Mesenchymal stem cell (in vitro differentiated cells and primary cell): ENCODE results near the gene ARHGEF17.

Experiments
- DNase-seq: peaks from one replicate; pipeline ENCODE4 v3.0.0-alpha.2; 2013
- H2AFZ ChIP-seq: one replicate; pipeline ENCODE4 v1.6.1; 2013; ENCODE audit warnings: low read depth, mild to moderate bottlenecking, control low read depth, inconsistent platforms, low read length, moderate library complexity
- H2AK5ac ChIP-seq: 2 replicates; pipeline ENCODE4 v1.6.1; 2013; ENCODE audit warnings: low read length, moderate library complexity, mild to moderate bottlenecking, inconsistent platforms; ENCODE audit not compliant: severe bottlenecking
- H2BK120ac ChIP-seq: one replicate; pipeline ENCODE4 v1.6.1; 2013; ENCODE audit warnings: low read depth, mild to moderate bottlenecking, inconsistent platforms, low read length, moderate library complexity
- H2BK12ac ChIP-seq, 2 experiments: one replicate each; pipeline ENCODE4 v1.6.1; 2013; ENCODE audit warnings: inconsistent platforms in 2 of 2, low read length in 2 of 2, mild to moderate bottlenecking in 2 of 2, moderate library complexity in 2 of 2, control low read depth in 1 of 2
- H2BK15ac ChIP-seq: one replicate; pipeline ENCODE4 v1.6.1; 2013; ENCODE audit warnings: mild to moderate bottlenecking, low read depth, inconsistent platforms; ENCODE audit not compliant: poor library complexity, severe bottlenecking
- H2BK5ac ChIP-seq: 2 replicates; pipeline ENCODE4 v1.6.1; 2013; ENCODE audit warnings: low read depth, mild to moderate bottlenecking, low read length, control low read depth, inconsistent platforms; ENCODE audit not compliant: poor library complexity, severe bottlenecking
- H3K14ac ChIP-seq, 2 experiments: one replicate each; pipeline ENCODE4 v1.6.1; 2013; ENCODE audit warnings: inconsistent platforms in 2 of 2, low read length in 2 of 2, control low read depth in 1 of 2, mild to moderate bottlenecking in 1 of 2, moderate library complexity in 1 of 2
- H3K18ac ChIP-seq, 2 experiments: one replicate each; pipeline ENCODE4 v1.6.1; 2013; ENCODE audit warnings: inconsistent platforms in 2 of 2, low read length in 2 of 2, control low read depth in 1 of 2, low read depth in 1 of 2, mild to moderate bottlenecking in 1 of 2
- H3K23ac ChIP-seq, 2 experiments: one replicate each; pipeline ENCODE4 v1.6.1; 2013; ENCODE audit warnings: inconsistent platforms in 2 of 2, low read length in 2 of 2, mild to moderate bottlenecking in 2 of 2, moderate library complexity in 2 of 2, control low read depth in 1 of 2
- H3K27ac ChIP-seq: 2 replicates; pipeline ENCODE4 v1.5.1; 2013; ENCODE audit warnings: mild to moderate bottlenecking, moderate library complexity, low read length, control low read depth, inconsistent platforms; ENCODE audit not compliant: poor library complexity, severe bottlenecking
- H3K27me3 ChIP-seq, 2 experiments: 2 replicates each; pipeline versions ENCODE4 v1.6.1 to v1.7.0; 2013; ENCODE audit warnings: low read length in 2 of 2, mild to moderate bottlenecking in 2 of 2, moderate library complexity in 2 of 2, control low read depth in 1 of 2, inconsistent platforms in 1 of 2; ENCODE audit not compliant: control insufficient read depth in 1 of 2, insufficient read depth in 1 of 2
- H3K36me3 ChIP-seq, 2 experiments: 2 replicates each; pipeline versions ENCODE4 v1.6.1 to v1.7.0; 2013; ENCODE audit warnings: low read length in 2 of 2, control low read depth in 1 of 2, inconsistent platforms in 1 of 2, low read depth in 1 of 2, mild to moderate bottlenecking in 1 of 2; ENCODE audit not compliant: insufficient read depth in 2 of 2, control insufficient read depth in 1 of 2
- H3K4ac ChIP-seq, 2 experiments: one replicate each; pipeline ENCODE4 v1.6.1; 2013; ENCODE audit warnings: inconsistent platforms in 2 of 2, low read length in 2 of 2, mild to moderate bottlenecking in 2 of 2, moderate library complexity in 2 of 2, control low read depth in 1 of 2, low read depth in 1 of 2
- H3K4me1 ChIP-seq: 2 replicates; pipeline ENCODE4 v1.6.1; 2013; ENCODE audit warnings: low read depth, low read length, control low read depth; ENCODE audit not compliant: control insufficient read depth, insufficient read depth
- H3K4me2 ChIP-seq: 2 replicates; pipeline ENCODE4 v1.6.1; 2013; ENCODE audit warnings: low read length, mild to moderate bottlenecking, inconsistent platforms; ENCODE audit not compliant: poor library complexity, severe bottlenecking
- H3K4me3 ChIP-seq, 2 experiments: 2 replicates each; pipeline versions ENCODE4 v1.5.1 to v1.7.0; 2013; ENCODE audit warnings: low read length in 2 of 2, mild to moderate bottlenecking in 2 of 2, control low read depth in 1 of 2, low read depth in 1 of 2; ENCODE audit not compliant: insufficient read depth in 1 of 2
- H3K79me1 ChIP-seq: replicated peaks from 2 replicates; pipeline ENCODE4 v1.6.1; 2013; ENCODE audit warnings: mild to moderate bottlenecking, control low read depth, low read length, inconsistent platforms; ENCODE audit not compliant: poor library complexity, severe bottlenecking
- H3K9ac ChIP-seq: 2 replicates; pipeline ENCODE4 v1.7.0; 2013; ENCODE audit warnings: mild to moderate bottlenecking, low read length, moderate library complexity
- H3K9me3 ChIP-seq: 2 replicates; pipeline ENCODE4 v1.7.0; 2013; ENCODE audit warnings: mild to moderate bottlenecking, low read length; ENCODE audit not compliant: control insufficient read depth
- H4K8ac ChIP-seq: one replicate; pipeline ENCODE4 v1.6.1; 2013; ENCODE audit warnings: inconsistent platforms, mild to moderate bottlenecking, low read length, moderate library complexity
- H4K91ac ChIP-seq: one replicate; pipeline ENCODE4 v1.6.1; 2013; ENCODE audit warnings: mild to moderate bottlenecking, low read length, inconsistent platforms
- WGBS: methylation state at CpG from one replicate; pipeline ENCODE4 v1.1.7; 2013; ENCODE audit warnings: mixed read lengths; 5-methylcytosine and 5-hydroxymethylcytosine counted together

The ARHGEF17 gene

GRCh38 chr11:73313652-73314051, 5.6 kb downstream of the ARHGEF17 start:
- peak overlapping the region; percentile 71 for H4K91ac ChIP-seq
- peak overlapping the region; percentile 56 for H4K8ac ChIP-seq
- no peak overlapping the region for H2AFZ ChIP-seq
- H3K36me3 ChIP-seq, result peaks cover 30 to 40% of the 10 kb centered on the region in 2 experiments
- peak overlapping the region; percentile 73 for H3K4me2 ChIP-seq
- H2BK5ac ChIP-seq, result no peak overlapping the region
- no peak overlapping the region for H2BK15ac ChIP-seq
- no peak overlapping the region for H3K23ac ChIP-seq
- no peaks in the 10 kb centered on the region for H3K79me1 ChIP-seq
- H2AK5ac ChIP-seq, result peak overlapping the region; percentile 96
- WGBS, result 45% methylated on average over 1 of the region's 1 CpG
- peak overlapping the region; percentile 43 to 75 for H3K4ac ChIP-seq
- H2BK12ac ChIP-seq, result peak overlapping the region; percentile 60 to 91
- peak overlapping the region; percentile 85 for H3K27ac ChIP-seq
- H3K14ac ChIP-seq, result peak overlapping the region in 1 of 2 experiments; percentile 13
- no peak overlapping the region for H2BK120ac ChIP-seq
- peak overlapping the region in 1 of 2 experiments; percentile 89 for H3K4me3 ChIP-seq
- DNase-seq, result peak; percentile 32
- H3K9me3 ChIP-seq, result no peaks in the 10 kb centered on the region
- H3K18ac ChIP-seq, result peak overlapping the region; percentile 10 to 90
- peaks cover 80% of the 10 kb centered on the region for H3K4me1 ChIP-seq
- peak overlapping the region; percentile 79 for H3K9ac ChIP-seq
- H3K27me3 ChIP-seq, result no peaks in the 10 kb centered on the region

- peak overlapping the region in 1 of 2 experiments; percentile 2 for H3K23ac ChIP-seq
- WGBS, result 31% methylated on average over 10 of the region's 11 CpGs
- H2BK5ac ChIP-seq, result no peak overlapping the region
- H3K18ac ChIP-seq, result peak overlapping the region; percentile 78 to 90
- DNase-seq, result peak; percentile 68
- H3K9me3 ChIP-seq, result no peaks in the 10 kb centered on the region
- H3K4me1 ChIP-seq, result peaks cover 80% of the 10 kb centered on the region
- no peaks in the 10 kb centered on the region for H3K79me1 ChIP-seq
- H2AFZ ChIP-seq, result no peak overlapping the region
- H3K14ac ChIP-seq, result peak overlapping the region in 1 of 2 experiments; percentile 18
- H2BK12ac ChIP-seq, result peak overlapping the region; percentile 40 to 91
- H3K36me3 ChIP-seq, result peaks cover 32 to 42% of the 10 kb centered on the region in 2 experiments
- H3K27ac ChIP-seq, result peak overlapping the region; percentile 85
- no peak overlapping the region for H2BK15ac ChIP-seq
- no peak overlapping the region for H4K8ac ChIP-seq
- H3K4ac ChIP-seq, result peak overlapping the region in 1 of 2 experiments; percentile 43
- peak overlapping the region; percentile 14 for H4K91ac ChIP-seq
- H3K27me3 ChIP-seq, result no peaks in the 10 kb centered on the region
- peak overlapping the region; percentile 79 for H3K9ac ChIP-seq
- H3K4me3 ChIP-seq, result peak overlapping the region in 1 of 2 experiments; percentile 89
- H3K4me2 ChIP-seq, result peak overlapping the region; percentile 73
- H2AK5ac ChIP-seq, result peak overlapping the region; percentile 96
- H2BK120ac ChIP-seq, result peak overlapping the region; percentile 36
Measured at GRCh38 chr11:73314117-73314961, 6.3 kb downstream of the ARHGEF17 start.

- Histone ChIP-seq H2AK5ac (peak overlapping the region; percentile 76), H3K14ac (peak overlapping the region in 1 of 2 experiments; percentile 82), H3K4me3 (no peak overlapping the region), H2BK5ac (no peak overlapping the region), H4K91ac (peak overlapping the region; percentile 83), H3K4ac (peak overlapping the region in 1 of 2 experiments; percentile 52), H2BK12ac (peak overlapping the region; percentile 73 to 76), H3K9ac (peak overlapping the region; percentile 53), H3K79me1 (no peaks in the 10 kb centered on the region), H4K8ac (peak overlapping the region; percentile 45), H3K36me3 (peaks cover 29 to 46% of the 10 kb centered on the region in 2 experiments), H3K27me3 (no peaks in the 10 kb centered on the region), H2AFZ (no peak overlapping the region), H3K18ac (peak overlapping the region; percentile 78 to 87), H3K27ac (peak overlapping the region; percentile 78), H3K4me2 (peak overlapping the region; percentile 10), H3K4me1 (peaks cover 75% of the 10 kb centered on the region), H2BK120ac (peak overlapping the region; percentile 43), H3K23ac (no peak overlapping the region), H3K9me3 (no peaks in the 10 kb centered on the region), H2BK15ac (peak overlapping the region; percentile 73)
- 35% methylated on average over 1 of the region's 9 CpGs for WGBS
- DNase-seq, result peak; percentile 64
Measured at GRCh38 chr11:73315293-73316020, 7.4 kb downstream of the ARHGEF17 start.

- WGBS, result 83% methylated on average over 1 of the region's 1 CpG
- Histone ChIP-seq H2AK5ac (no peak overlapping the region), H3K79me1 (no peaks in the 10 kb centered on the region), H3K23ac (no peak overlapping the region), H3K27ac (no peak overlapping the region), H3K14ac (no peak overlapping the region), H2BK12ac (peak overlapping the region in 1 of 2 experiments; percentile 17), H3K18ac (peak overlapping the region in 1 of 2 experiments; percentile 51), H2BK5ac (no peak overlapping the region), H3K36me3 (peaks cover 19 to 39% of the 10 kb centered on the region in 2 experiments), H3K27me3 (no peaks in the 10 kb centered on the region), H3K4me2 (no peak overlapping the region), H2AFZ (no peak overlapping the region), H2BK15ac (no peak overlapping the region), H4K91ac (peak overlapping the region; percentile 43), H3K4me1 (peaks cover 75% of the 10 kb centered on the region), H2BK120ac (peak overlapping the region; percentile 9), H3K9ac (peak overlapping the region; percentile 5), H3K9me3 (no peaks in the 10 kb centered on the region), H3K4me3 (no peak overlapping the region), H3K4ac (no peak overlapping the region), H4K8ac (no peak overlapping the region)
- no peak for DNase-seq
Measured at GRCh38 chr11:73316422-73316821, 8.3 kb downstream of the ARHGEF17 start.
